NCI-H446 treated with DMSO at 0.1 percent for 48 hours (cell line): Measurements from ENCODE around the gene MSL1.
A peak's percentile ranks its signal among the peaks of the same experiment; 100 is the strongest.
"Not testable (repeated sequence)": the region's sequence is repeated elsewhere in the genome, so short reads cannot be mapped to it uniquely, and the experiment has no call there.

ENCODE experiments used
- DNase-seq: peaks from one replicate; lab custom pipeline; 2025; lab: John Stamatoyannopoulos, UW

Gene MSL1

DNA sequence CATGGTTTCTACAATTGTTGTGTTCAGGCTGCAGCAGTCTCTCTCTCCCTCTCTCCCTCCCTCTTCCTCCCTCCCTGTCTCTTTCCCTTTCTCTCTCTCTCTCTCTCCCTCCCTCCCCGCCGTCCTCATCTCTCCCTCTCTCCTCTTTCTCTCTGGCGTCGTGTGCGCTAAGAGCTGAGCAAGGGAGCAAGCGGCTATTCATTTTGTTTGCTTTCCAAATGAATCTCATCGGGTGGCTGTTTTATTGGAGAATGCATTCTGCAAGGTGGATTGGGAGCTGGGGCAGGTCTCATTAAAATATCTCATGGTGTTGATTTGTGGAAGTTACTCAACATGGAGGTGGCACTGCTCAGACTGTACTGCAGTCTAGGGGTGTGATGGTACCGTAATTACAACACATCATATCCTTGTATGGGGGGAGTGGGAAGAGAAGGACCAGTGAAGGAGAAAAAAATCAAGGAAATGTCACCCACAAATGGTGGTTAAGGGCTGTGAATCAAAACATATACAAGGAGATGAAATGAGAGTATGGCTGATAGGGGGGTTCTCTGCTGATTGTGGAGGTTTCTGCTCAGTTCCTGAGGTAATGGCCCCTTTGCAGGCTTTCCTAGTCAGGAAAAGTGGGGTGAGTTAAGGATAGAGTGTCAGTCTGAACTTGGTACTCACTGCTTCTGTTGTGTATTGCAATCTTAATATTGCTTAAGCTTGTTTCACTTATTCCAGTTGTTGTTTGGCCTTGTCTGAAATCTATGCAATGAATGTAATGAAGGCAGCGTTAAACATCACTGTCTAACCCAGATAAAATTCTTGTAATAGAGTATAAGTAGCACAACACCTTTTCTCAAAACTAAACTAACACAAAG is 2.7 kb downstream of the MSL1 start:
- DNase-seq: no peak

DNA sequence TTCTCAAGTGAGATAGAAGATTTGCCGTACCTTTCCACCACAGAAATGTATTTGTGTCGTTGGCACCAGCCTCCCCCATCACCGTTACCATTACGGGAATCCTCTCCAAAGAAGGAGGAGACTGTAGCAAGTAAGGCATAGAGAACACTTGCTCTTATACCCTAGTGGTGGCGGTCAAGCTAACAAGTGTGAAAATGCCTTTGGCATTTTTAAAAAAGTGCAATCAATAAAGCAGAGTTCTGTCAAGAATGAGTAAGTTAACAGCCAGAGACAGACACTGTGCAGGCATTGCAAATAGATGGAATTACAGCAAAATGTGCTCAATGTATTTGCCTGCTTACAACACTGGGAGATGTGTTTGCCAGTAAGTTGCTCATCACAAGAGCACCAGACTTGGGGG is 7.7 kb downstream of the MSL1 start:
- no peak for DNase-seq

GRCh38 chr17:40130352-40131042 is 8.7 kb downstream of the MSL1 start:
- no peak for DNase-seq

- no peak for DNase-seq
These were observed 12.4 kb downstream of the MSL1 start for GRCh38 chr17:40134184-40134583.

DNA sequence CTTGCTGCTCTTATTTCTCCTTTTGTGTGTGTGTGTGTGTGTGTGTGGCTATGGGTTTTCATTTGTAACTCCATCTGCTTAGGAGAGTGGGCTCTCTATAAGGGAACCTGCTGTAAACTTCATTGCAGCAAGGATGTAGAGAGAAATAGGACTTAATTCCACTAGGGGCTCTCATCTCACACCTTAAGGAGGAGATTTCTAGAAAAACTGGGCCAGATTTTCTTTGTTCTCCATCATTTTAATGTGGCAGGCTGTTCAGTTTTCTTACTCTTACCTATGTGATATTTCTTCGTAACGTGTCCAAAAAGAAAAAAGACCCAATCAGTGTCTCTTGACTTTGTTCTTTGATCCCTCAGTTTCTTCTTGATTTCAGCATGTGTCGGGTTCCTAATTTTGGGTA is 14.0 kb downstream of the MSL1 start:
- no peak for DNase-seq

DNA sequence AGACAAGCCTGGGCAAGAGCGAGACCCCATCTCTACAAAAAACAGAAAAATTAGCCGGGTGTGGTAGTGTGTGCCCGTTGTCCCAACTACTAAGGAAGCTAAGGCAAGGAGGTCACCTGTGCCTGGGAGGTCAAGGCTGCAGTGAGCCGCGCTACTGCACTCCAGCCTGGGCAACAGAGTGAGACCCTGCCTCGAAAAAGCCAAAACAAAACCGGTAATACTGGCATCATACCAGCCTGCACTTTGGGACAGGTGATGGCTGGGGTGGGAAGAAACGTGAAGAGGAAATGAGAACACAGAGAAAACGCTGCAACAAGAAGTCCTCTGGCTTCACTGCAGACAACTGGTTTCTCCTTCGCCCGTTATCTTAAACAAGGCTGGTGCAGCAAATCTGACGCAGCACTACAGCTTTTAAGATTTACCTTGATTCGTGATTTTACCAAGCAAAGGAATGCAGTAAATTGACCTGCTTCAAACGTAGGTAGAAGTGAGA is 17.8 kb downstream of the MSL1 start:
- no peak for DNase-seq

GRCh38 chr17:40143166-40143565 is 21.4 kb downstream of the MSL1 start:
- DNase-seq: not testable (repeated sequence)

DNA sequence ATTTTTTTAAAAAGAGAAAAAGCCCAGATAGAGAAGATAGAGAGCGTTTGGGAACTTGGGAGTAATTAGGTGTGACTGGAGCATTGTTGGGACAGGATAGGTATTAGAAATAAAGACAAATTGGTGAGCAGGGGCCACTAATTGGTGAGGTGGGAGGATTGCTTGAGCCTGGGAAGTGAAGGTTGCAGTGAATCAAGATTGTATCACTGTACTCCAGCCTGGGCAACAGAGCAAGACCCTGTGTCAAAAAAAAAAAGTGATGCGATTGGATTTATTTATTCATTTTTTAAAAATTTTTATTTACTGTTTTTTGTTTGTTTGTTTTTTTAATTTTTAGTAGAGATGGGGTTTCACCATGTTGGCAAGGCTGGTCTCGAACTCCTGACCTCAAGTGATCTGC is 23.7 kb downstream of the MSL1 start:
- DNase-seq: no peak

DNA sequence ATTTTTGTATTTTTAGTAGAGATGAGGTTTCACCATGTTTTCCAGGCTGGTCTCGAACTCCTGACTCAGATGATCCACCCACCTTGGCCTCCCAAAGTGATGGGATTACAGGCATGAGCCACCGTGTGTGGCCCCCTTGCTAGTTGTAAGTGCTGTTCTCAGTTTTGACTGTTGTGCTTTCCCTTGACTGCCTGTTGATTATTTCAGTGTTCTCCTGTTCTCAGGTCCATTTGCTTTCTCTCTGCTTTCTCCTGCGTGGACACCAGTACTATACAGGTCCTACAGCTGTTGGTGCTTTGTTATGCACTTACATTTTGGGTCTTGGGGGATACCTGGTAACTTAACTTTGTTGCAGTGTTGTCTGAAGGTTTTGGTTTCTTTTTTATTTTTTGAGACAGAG is 26.8 kb downstream of the MSL1 start:
- no peak for DNase-seq

GRCh38 chr17:40150276-40150675 is 28.5 kb downstream of the MSL1 start:
- DNase-seq: no peak

- no peak for DNase-seq
These were observed 29.7 kb downstream of the MSL1 start for GRCh38 chr17:40151414-40151963.

GRCh38 chr17:40153603-40154236 is 31.9 kb downstream of the MSL1 start:
- DNase-seq: no peak

GRCh38 chr17:40157973-40158372 is 36.2 kb downstream of the MSL1 start:
- no peak for DNase-seq

- DNase-seq: no peak
These were observed 36.8 kb downstream of the MSL1 start for GRCh38 chr17:40158438-40159013.

DNA sequence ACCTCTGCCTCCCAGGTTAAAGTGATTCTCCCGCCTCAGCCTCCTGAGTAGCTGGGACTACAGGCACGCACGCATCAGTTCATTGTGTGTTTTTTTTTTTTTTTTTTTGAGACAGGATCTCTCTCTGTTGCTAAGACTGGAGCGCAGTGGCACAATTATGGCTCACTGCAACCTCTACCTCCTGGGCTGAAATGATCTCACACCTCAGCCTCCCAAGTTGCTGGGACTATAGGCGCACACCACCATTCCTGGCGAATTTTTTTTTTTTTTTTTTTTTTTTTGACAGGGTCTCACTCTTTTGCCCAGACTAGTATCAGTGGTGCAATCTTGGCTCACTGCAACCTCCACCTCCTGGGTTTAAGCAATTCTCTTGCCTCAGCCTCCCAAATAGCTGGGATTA is 37.7 kb downstream of the MSL1 start:
- DNase-seq: no peak

- no peak for DNase-seq
These were observed 46.0 kb downstream of the MSL1 start for GRCh38 chr17:40167685-40168261.

DNA sequence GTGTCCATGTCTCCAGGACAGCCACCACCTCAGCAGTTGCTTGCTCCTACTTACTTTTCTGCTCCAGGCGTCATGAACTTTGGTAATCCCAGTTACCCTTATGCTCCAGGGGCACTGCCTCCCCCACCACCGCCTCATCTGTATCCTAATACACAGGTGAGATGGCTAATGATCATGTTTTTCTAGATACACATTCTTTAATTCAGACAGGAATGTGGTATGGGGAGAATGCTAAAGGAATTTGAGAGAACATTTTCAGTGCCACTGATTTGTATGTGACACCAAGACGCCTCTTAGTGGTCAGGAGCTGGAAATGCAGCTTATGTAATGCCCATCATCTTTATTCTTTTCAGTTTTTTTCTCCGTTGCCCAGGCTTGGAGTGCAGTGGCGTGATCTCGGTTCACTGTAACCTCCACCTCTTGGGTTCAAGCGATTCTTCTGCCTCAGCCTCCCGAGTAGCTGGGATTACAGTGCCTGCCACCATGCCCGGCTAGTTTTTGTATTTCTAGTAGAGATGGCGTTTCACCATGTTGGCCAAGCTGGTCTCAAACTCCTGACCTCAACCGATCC is 46.6 kb downstream of the MSL1 start:
- peak; percentile 10 for DNase-seq

GRCh38 chr17:40170325-40170724 is 48.6 kb downstream of the MSL1 start:
- no peak for DNase-seq

GRCh38 chr17:40171750-40172149 is 50.0 kb downstream of the MSL1 start:
- DNase-seq: no peak

- no peak for DNase-seq
These were observed 51.5 kb downstream of the MSL1 start for GRCh38 chr17:40173091-40173777.

- no peak for DNase-seq
These were observed 52.0 kb downstream of the MSL1 start for GRCh38 chr17:40173778-40174135.
